Upper lobe of left lung (tissue), 6 donors: ENCODE results near the gene CEP128. TPM values are rescaled to one million over a fixed set of nuclear protein-coding genes. Genes with fewer than 3 reads are reported as not detected.

ENCODE experiments used
- ATAC-seq, 2 donors: fragments of 200-7000 bp; cut with Tn5 transposase; one replicate each; pipeline ENCODE4 v1.9.1; 2022; ENCODE audit warnings: mild to moderate bottlenecking in 2 of 2, moderate library complexity in 2 of 2; ENCODE audit not compliant: low FRiP score in 2 of 2
- DNase-seq, 2 donors: peaks; one replicate each; pipeline ENCODE4 v3.0.0-alpha.2; 2019 to 2020
- H3K27ac ChIP-seq, 4 donors: fragments of 200-600 bp; sonication (generic); one replicate each; pipeline ENCODE4 v1.5.1; 2016 to 2019
- H3K27me3 ChIP-seq, 4 donors: fragments of 200-600 bp; sonication (generic); one replicate each; pipeline ENCODE4 v1.5.1; 2017 to 2019
- H3K36me3 ChIP-seq, 4 donors: fragments of 200-600 bp; sonication (generic); one replicate each; pipeline ENCODE4 v1.5.1; 2016 to 2019
- H3K4me1 ChIP-seq, 4 donors: fragments of 200-600 bp; sonication (generic); one replicate each; pipeline ENCODE4 v1.5.1; 2018 to 2019
- H3K4me3 ChIP-seq, 4 donors: fragments of 200-600 bp; sonication (generic); one replicate each; pipeline ENCODE4 v1.5.1; 2017 to 2019; ENCODE audit warnings: mild to moderate bottlenecking in 2 of 4, moderate library complexity in 1 of 4
- H3K9me3 ChIP-seq, 4 donors: fragments of 200-600 bp; sonication (generic); one replicate each; pipeline ENCODE4 v1.5.1; 2018 to 2019
- CTCF ChIP-seq, 6 experiments: fragments of 450-650 bp in 4 of 6; fragments of 200-600 bp in 2 of 6; sonication (generic) in 2 of 6; IDR thresholded peaks; one replicate each; pipeline ENCODE4 v1.5.1; 2016 to 2019; ENCODE audit warnings: antibody characterized with exemption in 6 of 6
- EP300 ChIP-seq, 4 donors: sonication (generic); formaldehyde crosslinking; IDR thresholded peaks; one replicate each; pipeline ENCODE4 v1.5.1; 2017; ENCODE audit warnings: antibody characterized with exemption in 4 of 4, control low read depth in 2 of 4
- POLR2A ChIP-seq, 4 donors: fragments of 450-650 bp; IDR thresholded peaks; one replicate each; pipeline ENCODE4 v1.5.1; 2016 to 2017; ENCODE audit warnings: antibody characterized with exemption in 4 of 4, mild to moderate bottlenecking in 2 of 4
- POLR2AphosphoS5 ChIP-seq, 2 donors: sonication (generic); formaldehyde crosslinking; IDR thresholded peaks; one replicate each; pipeline ENCODE4 v1.5.1; 2017; ENCODE audit warnings: antibody characterized with exemption in 2 of 2
- WGBS, 2 donors: methylation state at CpG; one replicate each; pipeline ENCODE4 v1.1.5; 2017 to 2018; 5-methylcytosine and 5-hydroxymethylcytosine counted together
- total RNA-seq, 6 donors: library from RNA; depleted of rRNA in 4 of 6; stranded (reverse); fragments of >200 nt in 4 of 6; gene quantifications; one replicate each; pipeline versions ENCODE4 v1.1.0 to v1.2.1, GENCODE V29; 2016 to 2021
- donor health status: DM: no; HTN: no; CAD: no; lungs with moderate emphysema.
- donor health status: DM: no; HTN: yes; CAD: no; lungs with severe emphysema.

CEP128 gene
- total RNA-seq, 6 donors from 2014 or later: 5.7 to 31.7 (median 7.5) TPM

GRCh38 chr14:80621701-80622100 lies 319.8 kb downstream of the CEP128 start:
- DNase-seq (no peak), ATAC-seq (no peak)
- H3K27me3 ChIP-seq: no peaks in the 10 kb centered on the region
- H3K27ac ChIP-seq: no peak overlapping the region
- no peaks in the 10 kb centered on the region for H3K4me1 ChIP-seq
- H3K9me3 ChIP-seq: peaks cover 0 to 3% (median 0%) of the 10 kb centered on the region in 4 donors
- H3K4me3 ChIP-seq: no peak overlapping the region
- no peaks in the 10 kb centered on the region for H3K36me3 ChIP-seq
- no peak for TF ChIP-seq CTCF (IDR thresholded peaks at IDR 0.05)
- no peak for TF ChIP-seq POLR2A (IDR thresholded peaks at IDR 0.05)
- TF ChIP-seq EP300 (IDR thresholded peaks at IDR 0.05): no peak
- TF ChIP-seq POLR2AphosphoS5 (IDR thresholded peaks at IDR 0.05): no peak
- WGBS, 2 donors: 47 to 63% methylated on average over 3 of the region's 3 CpGs

DNA sequence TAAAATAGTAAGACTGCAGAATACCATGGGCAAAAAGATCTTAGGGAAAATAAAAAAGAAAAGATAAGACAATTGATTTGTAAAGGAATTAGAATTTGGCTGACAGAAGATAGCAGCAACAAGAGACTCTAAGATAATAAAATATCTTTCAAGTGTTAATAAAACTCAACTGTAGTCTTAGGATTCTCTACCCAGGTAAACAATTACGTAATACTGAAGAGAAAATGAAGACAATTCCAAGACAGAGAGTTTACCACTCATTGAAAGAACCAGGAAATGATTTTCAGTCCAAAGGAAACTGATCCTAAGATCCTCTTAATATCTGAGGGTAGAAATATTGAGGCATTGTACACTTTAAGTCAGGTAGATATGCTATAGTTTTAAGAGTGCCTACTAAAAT lies 321.1 kb downstream of the CEP128 start:
- Histone ChIP-seq H3K27me3 (no peaks in the 10 kb centered on the region), H3K36me3 (no peaks in the 10 kb centered on the region), H3K27ac (no peak overlapping the region), H3K9me3 (no peaks in the 10 kb centered on the region), H3K4me1 (no peaks in the 10 kb centered on the region), H3K4me3 (no peak overlapping the region)
- ATAC-seq: no peak
- TF ChIP-seq EP300 (IDR thresholded peaks at IDR 0.05) (no peak), POLR2A (IDR thresholded peaks at IDR 0.05) (no peak), CTCF (IDR thresholded peaks at IDR 0.05) (no peak), POLR2AphosphoS5 (IDR thresholded peaks at IDR 0.05) (no peak)
- 81 to 88% methylated on average over 1 of the region's 1 CpG for WGBS, 2 donors
- DNase-seq: no peak

- no peaks in the 10 kb centered on the region for H3K27me3 ChIP-seq
- H3K9me3 ChIP-seq: no peaks in the 10 kb centered on the region
- H3K27ac ChIP-seq: no peak overlapping the region
- H3K36me3 ChIP-seq: no peaks in the 10 kb centered on the region
- 84 to 88% methylated on average over 4 of the region's 4 CpGs for WGBS, 2 donors
- H3K4me1 ChIP-seq: no peaks in the 10 kb centered on the region
- no peak for ATAC-seq
- no peak overlapping the region for H3K4me3 ChIP-seq
- no peak for DNase-seq
- TF ChIP-seq CTCF (IDR thresholded peaks at IDR 0.05) (no peak), EP300 (IDR thresholded peaks at IDR 0.05) (no peak), POLR2AphosphoS5 (IDR thresholded peaks at IDR 0.05) (no peak), POLR2A (IDR thresholded peaks at IDR 0.05) (no peak)
Observed at GRCh38 chr14:80618751-80619329, 322.7 kb downstream of the CEP128 start.

DNA sequence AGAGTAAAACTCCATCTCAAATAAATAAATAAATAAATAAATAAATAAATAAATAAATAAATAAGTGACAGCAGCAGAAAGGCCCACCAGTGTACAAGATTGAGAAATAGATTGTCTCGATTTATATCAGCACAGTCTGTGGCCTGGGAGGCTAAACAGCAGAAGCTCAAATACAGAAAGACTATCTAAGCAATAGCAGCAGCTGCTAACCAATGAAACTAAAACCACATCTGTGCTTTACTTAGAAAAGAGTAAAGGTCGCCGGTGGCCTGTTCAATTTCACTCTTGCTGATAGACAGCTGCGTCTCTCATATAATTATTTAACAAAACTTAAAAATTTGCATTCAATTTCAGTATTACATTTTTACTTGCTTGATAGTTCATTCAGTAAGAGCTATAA lies 325.7 kb downstream of the CEP128 start:
- Histone ChIP-seq H3K27me3 (no peaks in the 10 kb centered on the region), H3K36me3 (no peaks in the 10 kb centered on the region), H3K4me1 (no peaks in the 10 kb centered on the region), H3K4me3 (no peak overlapping the region), H3K27ac (no peak overlapping the region), H3K9me3 (no peaks in the 10 kb centered on the region)
- 89 to 97% methylated on average over 4 of the region's 4 CpGs for WGBS, 2 donors
- no peak for DNase-seq
- no peak for ATAC-seq
- TF ChIP-seq POLR2A (IDR thresholded peaks at IDR 0.05): no peak
- no peak for TF ChIP-seq CTCF (IDR thresholded peaks at IDR 0.05)
- TF ChIP-seq EP300 (IDR thresholded peaks at IDR 0.05): no peak
- TF ChIP-seq POLR2AphosphoS5 (IDR thresholded peaks at IDR 0.05): no peak

- DNase-seq (no peak), ATAC-seq (no peak)
- Histone ChIP-seq H3K9me3 (no peaks in the 10 kb centered on the region), H3K4me1 (no peaks in the 10 kb centered on the region), H3K27me3 (no peaks in the 10 kb centered on the region), H3K4me3 (no peak overlapping the region), H3K27ac (no peak overlapping the region), H3K36me3 (no peaks in the 10 kb centered on the region)
- TF ChIP-seq POLR2A (IDR thresholded peaks at IDR 0.05) (no peak), CTCF (IDR thresholded peaks at IDR 0.05) (no peak), POLR2AphosphoS5 (IDR thresholded peaks at IDR 0.05) (no peak), EP300 (IDR thresholded peaks at IDR 0.05) (no peak)
Observed at GRCh38 chr14:80609055-80609454, 332.5 kb downstream of the CEP128 start.
